Limb (tissue), 2 donors: ENCODE measurements around the gene SUMO2.
"Not testable (repeated sequence)": the region's sequence is repeated elsewhere in the genome, so short reads cannot be mapped to it uniquely, and the experiment has no call there.

ENCODE experiments used
- DNase-seq, 2 donors: peaks; one replicate each; pipeline ENCODE4 v3.0.0-alpha.2; 2016; ENCODE audit errors: extremely low spot score in 2 of 2

The SUMO2 gene

GRCh38 chr17:75182569-75183436 lies at the start of gene SUMO2:
SUMO2 (minus strand) TSS chr17:75182959; CDS start chr17:75182834, 125 bp downstream.
- DNase-seq, result peak; percentile 90 to 99

DNA sequence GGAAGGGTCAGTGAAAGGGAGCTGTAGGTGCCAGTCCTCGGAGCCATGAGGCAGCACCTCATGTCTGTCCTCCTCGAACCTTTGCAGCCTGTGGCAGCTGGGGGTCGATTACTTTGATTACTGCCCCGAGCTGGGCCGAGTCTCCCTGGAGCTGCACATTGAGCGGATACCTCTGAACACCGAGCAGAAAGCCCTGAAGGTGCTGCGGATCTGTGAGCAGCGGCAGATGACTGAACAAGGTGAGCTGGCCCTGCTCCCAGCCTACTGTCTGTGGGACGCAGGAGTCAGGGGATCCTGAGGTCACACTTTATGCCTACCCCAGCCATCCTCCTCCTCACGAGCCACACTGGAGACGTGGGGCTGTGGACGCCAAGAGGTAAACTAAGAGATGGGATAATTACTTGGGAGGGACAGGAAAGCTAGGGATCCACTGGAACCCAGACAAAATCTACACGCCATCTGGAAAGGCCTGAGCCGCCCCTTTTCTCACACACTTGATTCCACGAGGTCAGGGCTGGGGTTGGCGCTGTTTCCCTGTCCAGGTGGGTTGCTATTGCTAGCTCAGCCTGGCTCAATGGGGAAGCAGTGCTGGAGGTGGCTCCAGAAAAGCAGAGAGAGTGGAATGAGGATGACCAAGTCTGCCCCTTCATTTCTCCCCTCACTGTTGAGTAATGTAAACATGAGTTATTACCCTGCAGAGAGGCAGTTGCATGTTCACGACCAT lies 49.1 kb upstream of the SUMO2 start:
- no peak for DNase-seq

DNA sequence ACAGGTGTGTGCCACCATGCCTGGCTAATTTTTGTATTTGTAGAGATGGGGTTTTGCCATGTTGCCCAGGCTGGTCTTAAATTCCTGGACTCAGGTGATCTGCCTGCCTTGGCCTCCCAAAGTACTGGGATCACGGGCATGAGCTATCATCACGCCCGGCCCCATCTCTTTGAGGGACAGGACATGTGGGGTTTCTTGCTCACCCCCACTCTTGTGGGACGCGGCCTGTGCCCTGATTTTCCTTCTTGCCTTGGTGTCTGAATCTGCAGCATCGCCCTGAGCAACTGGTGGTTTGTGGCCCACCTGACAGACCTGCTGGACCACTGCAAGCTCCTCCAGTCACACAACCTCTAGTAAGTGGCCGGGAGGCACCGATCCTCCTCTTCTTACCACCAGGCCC lies 48.3 kb upstream of the SUMO2 start:
- DNase-seq, result no peak

- no peak for DNase-seq
These were observed 46.1 kb upstream of the SUMO2 start for GRCh38 chr17:75228847-75229246.

DNA sequence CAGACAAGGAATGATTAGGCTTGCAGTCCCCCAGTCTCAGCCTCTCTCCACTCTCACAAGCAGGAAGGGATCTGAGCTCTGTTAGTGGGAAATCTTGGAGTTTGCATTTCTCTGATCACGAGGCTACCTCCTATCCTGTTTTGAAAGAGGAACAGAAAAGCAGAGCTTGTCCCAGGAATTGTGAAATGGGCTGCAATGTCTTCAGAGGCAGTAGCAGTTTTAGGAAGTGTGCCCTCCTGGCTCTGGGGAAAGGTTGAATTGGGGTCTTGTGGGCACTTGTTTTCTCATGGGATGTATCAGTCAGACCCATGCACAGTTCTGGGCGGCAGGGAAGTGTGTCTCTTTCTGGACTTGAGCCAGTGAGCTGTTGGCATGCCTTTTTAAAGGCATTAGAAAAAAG lies 45.5 kb upstream of the SUMO2 start:
- DNase-seq, result no peak

- no peak for DNase-seq
These were observed 45.0 kb upstream of the SUMO2 start for GRCh38 chr17:75227729-75228128.

DNA sequence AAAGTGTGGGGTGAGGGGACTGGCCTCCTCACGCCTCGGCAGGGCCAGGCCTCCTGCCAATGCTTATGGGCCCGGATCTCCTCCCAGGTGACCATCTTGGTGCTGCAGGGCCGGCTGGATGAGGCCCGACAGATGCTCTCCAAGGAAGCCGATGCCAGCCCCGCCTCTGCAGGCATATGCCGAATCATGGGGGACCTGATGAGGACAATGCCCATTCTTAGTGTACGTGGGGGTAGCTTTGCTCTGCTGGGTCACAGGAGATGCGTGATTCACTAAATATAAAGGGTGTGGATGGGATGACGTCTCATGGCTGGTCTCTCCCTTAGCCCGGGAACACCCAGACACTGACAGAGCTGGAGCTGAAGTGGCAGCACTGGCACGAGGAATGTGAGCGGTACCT lies 42.3 kb upstream of the SUMO2 start:
- no peak for DNase-seq

GRCh38 chr17:75219815-75220214 lies 37.1 kb upstream of the SUMO2 start:
- DNase-seq, result no peak

DNA sequence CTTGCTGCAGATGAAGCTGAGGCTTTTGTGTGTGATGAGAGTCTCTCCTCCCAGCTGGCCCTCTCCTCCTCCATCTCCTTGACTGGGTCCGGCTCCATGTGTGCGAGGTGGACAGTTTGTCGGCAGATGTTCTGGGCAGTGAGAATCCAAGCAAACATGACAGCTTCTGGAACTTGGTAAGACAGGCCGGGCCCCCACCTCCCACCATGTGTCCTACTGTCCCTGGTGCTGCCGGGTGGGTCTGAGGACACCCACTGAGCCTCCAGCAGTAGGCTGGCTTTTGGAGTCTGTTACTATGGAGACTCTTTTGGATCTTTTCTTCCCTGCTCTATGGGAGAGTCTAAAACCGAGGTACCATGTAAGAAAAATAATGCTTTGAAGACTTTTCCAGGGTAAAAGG lies 35.4 kb upstream of the SUMO2 start:
- no peak for DNase-seq

- DNase-seq, result no peak
These were observed 26.3 kb upstream of the SUMO2 start for GRCh38 chr17:75209061-75209460.

DNA sequence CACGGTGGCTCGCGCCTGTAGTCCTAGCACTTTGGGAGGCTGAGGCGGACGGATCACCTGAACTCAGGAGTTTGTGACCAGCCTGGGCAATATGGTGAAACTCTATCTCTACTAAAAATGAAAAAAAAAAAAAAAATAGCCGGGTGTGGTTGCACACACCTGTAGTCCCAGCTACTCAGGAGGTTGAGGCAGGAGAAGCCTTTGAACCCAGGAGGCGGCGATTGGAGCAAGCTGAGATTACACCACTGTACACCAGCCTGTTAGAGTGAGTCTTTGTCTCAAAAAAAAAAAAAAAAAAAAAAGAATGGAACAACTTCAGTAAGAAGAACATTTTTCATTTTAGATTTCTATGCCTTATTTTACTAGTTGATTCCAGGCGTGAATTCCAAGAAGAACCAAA lies 25.4 kb upstream of the SUMO2 start:
- no peak for DNase-seq

GRCh38 chr17:75207760-75208159 lies 25.0 kb upstream of the SUMO2 start:
- DNase-seq, result no peak

DNA sequence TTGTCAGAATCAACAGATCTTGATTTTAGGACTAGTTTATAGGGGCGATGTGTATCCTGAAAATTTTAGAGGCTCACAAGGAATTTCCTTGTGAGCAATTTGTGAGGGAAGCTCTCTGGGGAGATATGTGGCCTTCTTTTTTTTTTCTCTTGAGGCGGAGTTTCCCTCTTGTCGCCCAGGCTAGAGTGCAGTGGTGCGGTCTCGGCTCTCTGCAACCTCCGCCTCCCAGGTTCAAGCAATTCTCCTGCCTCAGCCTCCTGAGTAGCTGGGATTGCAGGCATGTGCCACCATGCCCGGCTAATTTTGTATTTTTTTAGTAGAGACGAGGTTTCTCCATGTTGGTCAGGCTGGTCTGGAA lies 24.3 kb upstream of the SUMO2 start:
- DNase-seq, result not testable (repeated sequence)

DNA sequence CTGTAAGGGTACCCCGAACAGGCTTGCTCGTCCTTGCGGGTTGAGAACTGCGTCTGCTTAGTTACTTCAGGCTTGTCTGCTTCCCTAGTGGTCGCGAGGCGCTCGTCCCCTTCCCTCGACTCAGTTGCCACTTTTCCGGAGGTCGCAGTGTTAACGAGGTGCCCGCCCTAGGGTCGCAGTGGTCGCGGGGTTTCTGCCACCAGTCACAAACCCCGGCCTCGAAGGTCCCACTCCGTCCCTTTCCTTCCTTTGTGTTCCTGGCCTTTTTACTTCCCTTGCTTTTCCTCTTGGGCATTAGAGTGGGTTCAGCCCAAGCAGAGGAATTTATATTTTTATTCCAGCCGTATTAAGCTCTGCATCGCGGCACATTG lies 23.0 kb upstream of the SUMO2 start:
- no peak for DNase-seq

DNA sequence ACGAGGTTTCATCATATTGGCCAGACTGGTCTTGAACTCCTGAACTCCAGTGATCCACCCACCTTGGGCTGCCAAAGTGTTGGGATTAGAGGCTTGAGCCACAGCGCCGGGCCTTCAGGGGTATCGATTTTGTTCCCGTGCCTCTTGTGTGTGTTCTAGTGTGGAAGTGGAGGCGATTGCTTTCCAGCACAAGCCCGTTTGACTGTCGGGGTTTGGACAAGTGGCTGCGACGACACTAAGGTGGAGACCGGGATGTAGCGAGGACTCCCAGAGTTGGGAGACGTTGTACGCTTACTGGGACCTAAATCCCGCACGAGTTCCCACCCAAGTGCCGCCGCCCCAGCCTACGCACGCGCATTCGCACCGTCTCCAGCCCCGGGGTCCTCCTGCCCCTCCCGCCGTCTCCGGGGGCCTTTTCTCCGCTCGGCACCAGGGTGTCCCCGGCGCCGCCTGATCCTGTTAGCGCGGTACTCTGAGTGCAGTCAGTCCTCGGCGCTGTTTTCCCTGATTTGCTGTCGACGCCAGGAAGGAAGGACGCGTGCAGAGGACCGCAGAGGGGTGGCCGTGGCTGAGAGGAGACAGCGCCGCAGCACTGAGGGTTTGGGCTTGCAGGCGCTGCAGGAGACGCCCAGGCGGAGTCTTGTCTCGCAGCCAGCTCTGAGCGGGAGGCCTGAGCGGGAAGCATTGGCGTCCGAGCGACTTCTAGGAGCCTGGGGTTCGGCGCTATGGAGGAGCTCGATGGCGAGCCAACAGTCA lies 22.5 kb upstream of the SUMO2 start, which contains the start of gene NUP85:
NUP85 (plus strand) TSS at position 643 of the 756 bp plus-strand sequence; CDS start at position 726, 83 bp downstream.
- peak; percentile 95 to 97 for DNase-seq

- DNase-seq, result no peak
These were observed 17.3 kb upstream of the SUMO2 start for GRCh38 chr17:75199886-75200618.

DNA sequence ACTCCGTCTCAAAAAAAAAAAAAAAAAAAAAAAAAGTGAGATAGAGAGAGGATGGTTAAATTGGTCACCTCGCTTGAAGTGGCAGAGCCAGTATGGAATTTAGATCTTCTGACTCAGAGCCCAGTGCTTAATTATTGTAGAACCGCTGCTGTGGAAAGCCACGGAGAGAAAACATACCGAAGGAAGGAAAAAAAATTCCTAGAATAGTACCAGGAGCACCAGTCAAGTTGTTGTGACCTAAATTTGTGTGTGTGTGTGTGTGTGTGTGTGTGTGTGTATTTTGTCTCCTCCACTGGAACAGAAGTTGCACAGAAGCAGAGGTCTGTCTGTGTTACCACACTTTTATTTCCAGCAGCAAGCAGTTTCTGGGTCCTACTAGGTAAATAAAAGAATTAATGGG lies 12.1 kb upstream of the SUMO2 start:
- no peak for DNase-seq

DNA sequence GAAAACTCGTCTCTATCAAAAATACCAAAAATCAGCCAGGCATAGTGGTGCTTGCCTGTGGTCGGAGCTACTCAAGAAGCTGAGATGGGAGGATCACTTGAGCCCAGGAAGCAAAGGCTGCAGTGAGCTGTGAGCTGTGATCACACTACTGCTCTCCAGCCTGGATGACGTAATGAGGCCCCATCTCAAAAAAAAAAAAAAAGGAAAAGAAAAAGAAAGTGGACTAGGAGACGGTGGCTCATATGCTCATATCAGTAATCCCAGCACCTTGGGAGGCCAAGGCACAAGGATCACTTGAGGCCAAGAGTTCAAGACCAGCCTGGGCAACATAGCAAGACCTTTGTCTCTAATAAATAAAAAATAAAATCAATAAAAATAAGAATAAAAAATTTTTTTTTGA lies 8.8 kb upstream of the SUMO2 start:
- no peak for DNase-seq

DNA sequence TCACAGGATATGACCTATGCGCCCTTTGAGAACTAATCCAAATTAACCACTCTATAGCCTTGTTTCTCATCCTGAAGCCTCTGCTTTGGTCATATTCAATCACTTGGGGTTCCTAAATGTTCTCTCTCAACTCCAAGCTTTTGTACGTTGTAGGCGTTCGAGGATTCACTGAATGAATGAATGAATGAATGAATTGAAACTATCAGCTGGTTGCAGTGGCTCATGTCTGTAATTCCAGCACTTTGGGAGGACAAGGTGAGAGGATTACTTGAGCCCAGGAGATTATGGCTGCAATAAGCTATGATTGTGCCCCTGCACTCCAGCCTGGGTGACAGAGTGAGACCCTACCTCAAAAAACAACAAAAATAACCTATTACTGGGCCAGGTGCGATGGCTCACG lies 5.9 kb upstream of the SUMO2 start:
- no peak for DNase-seq

DNA sequence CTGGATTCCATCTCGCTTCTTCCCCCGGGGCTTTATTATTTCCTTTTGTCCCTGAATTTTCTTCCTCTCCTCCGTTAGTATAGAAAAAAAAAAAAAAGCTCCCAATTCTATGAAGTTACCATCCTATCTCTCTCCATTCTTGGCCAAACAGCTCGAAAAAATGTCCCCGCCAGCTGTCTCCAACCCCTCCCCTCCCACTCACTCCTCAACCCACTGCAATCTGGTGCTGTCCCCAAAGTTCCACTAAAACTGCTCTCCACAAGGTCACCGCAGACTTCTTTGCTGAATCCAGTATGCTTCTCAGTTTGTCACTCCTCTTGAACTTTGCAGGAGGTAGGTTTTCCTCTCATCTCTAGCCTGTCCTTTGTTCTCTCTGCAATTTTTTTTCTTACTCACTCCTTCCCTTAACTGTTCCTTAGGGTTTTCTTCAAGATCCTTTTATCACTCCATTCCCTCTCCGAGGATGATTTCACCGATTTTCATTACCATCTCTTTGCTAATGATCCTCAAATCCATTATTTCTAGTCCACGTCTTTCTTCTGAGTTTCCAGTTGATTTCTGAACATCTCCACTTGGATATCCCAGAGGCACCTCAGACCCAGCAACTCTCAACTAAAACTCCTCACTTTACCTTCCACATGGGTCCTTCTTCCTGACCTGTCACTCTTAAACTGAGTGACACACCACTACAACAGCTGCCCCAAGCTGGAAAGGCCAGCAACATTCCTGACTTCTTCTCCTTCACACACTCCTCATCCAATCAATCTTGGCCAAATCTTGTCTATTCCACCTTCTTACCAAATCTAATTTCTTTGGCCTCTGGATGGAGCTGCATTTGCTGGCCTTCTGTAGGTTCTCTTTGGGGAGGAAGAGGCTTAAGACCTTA lies 1.5 kb upstream of the SUMO2 start:
- no peak for DNase-seq

- no peak for DNase-seq
These were observed 515 bp downstream of the SUMO2 start for GRCh38 chr17:75182319-75182568.
